GM04503 (cell line): Measurements from ENCODE around the gene NDUFS6.

ENCODE experiments used
- DNase-seq: peaks from one replicate; pipeline ENCODE4 v3.0.0-alpha.2; 2012; ENCODE audit warnings: low read depth

The NDUFS6 gene

DNA sequence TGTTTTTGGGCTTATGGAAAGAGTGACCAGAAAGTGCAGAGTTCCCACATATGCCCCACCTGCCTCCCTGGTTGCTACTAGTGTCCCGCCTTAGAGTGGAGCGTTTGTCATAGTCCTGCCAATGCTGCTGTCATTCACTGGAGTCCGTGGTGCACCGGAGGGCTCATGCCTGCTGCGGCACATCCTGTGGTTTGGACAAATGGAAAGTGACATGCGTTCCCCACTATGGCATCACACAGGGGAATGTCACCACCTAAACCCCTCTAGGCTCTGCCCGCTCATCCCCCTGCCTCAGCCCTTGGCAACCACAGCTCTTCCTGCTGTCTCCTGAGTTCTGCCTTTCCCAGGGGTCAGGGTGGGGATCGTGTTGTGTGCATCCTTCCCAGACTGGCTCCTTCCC, 52.3 kb downstream of the NDUFS6 start:
- no peak for DNase-seq

GRCh38 chr5:1855075-1855474, 53.9 kb downstream of the NDUFS6 start:
- no peak for DNase-seq

DNA sequence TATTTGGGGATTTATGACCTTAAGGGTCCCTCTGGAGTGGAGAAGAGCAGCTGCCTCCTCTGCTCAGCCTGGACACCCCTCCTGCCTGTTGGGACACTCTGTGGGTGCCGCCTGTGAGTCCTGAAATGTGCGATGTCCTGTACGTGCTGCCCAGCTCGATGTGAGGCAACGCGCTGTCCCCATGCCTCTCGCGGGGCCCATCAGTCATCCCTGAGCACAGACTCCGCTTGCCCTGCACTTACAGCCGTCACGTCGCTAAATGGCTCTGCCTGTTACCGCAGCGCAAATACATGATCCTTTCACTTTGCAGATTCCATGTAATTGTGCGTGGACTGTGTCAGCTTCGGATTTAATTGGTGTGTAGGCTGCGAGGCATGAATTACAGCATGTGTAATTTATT, 54.4 kb downstream of the NDUFS6 start:
- DNase-seq, result no peak

DNA sequence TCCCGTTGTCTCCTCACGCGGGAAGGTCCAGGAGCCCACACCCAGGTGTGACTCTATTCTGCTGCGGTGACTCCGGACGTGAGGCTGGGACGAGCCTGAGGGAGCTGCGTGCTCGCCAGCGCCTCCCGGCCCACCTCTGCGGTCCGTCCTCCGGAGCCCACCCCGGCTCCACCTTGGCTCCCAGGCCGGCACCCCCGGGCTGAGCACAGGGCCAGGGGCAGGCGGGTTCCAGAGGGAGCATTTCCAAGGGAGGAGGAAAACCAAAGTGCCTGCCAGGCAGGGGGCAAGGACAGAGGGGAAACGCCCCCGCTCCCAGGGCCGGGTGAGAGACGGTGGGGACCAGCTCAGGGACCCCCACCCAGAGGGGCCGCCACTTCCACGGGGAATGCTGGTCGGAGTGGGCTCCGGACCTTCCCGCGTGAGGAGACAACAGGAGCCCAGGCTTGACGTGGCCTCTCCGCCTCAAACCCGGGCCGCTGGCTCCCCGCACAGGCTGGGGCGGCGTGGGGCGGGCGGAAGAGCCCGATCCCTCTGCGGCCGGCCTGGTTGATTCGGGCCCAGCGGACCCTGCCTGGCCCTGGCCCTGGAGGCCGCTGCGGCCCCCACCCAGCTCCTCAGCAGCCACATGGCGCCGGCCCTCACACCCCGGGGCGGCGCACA, 55.5 kb downstream of the NDUFS6 start:
- DNase-seq, result no peak

- DNase-seq, result no peak
These were observed 56.0 kb downstream of the NDUFS6 start for GRCh38 chr5:1857256-1857600.

GRCh38 chr5:1858436-1858835, 57.2 kb downstream of the NDUFS6 start:
- no peak for DNase-seq

- no peak for DNase-seq
These were observed 57.9 kb downstream of the NDUFS6 start for GRCh38 chr5:1859099-1859498.

GRCh38 chr5:1860021-1860610, 58.9 kb downstream of the NDUFS6 start:
- DNase-seq, result no peak

GRCh38 chr5:1860949-1861348, 59.7 kb downstream of the NDUFS6 start:
- DNase-seq, result no peak

- no peak for DNase-seq
These were observed 63.8 kb downstream of the NDUFS6 start for GRCh38 chr5:1864896-1865440.

DNA sequence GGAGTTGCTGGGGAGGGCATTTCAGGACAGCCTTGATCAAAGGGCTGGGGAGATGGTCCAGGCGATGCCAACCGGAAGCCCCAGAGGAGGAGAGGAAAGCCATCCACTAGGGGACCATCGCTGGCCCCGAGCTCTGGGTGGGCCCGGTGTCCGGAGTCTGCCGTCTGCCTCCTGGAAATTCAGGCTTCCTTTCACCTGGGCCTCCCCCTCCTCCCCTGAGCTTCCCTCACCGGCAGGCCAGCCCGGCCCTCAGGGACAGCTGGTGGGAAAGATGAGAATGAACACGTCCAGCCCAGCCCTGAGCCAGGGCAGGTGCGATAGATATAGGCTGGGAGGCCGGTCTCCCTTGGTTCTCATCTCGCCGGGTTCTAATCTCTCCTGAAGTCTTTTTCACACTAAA, 64.3 kb downstream of the NDUFS6 start:
- no peak for DNase-seq
